ENCODE data around the gene POLR2B. TPM values are rescaled to one million over a fixed set of nuclear protein-coding genes. Genes with fewer than 3 reads are reported as not detected.
"Not testable (repeated sequence)": the region's sequence is repeated elsewhere in the genome, so short reads cannot be mapped to it uniquely, and the experiment has no call there.

The POLR2B gene
- polyA plus RNA-seq, 3 donors = 119 to 126 (median 119) TPM

- no peak for DNase-seq (ENCODE audit: low read depth in 3 of 3, low spot score in 2 of 3)
Measured at GRCh38 chr4:57048590-57049304, 70.1 kb downstream of the POLR2B start.

GRCh38 chr4:57051095-57051494, 72.4 kb downstream of the POLR2B start:
- DNase-seq (ENCODE audit: low read depth in 3 of 3, low spot score in 2 of 3) = no peak

- DNase-seq (ENCODE audit: low read depth in 3 of 3, low spot score in 2 of 3) = no peak
Measured at GRCh38 chr4:57051524-57051923, 72.8 kb downstream of the POLR2B start.

DNA sequence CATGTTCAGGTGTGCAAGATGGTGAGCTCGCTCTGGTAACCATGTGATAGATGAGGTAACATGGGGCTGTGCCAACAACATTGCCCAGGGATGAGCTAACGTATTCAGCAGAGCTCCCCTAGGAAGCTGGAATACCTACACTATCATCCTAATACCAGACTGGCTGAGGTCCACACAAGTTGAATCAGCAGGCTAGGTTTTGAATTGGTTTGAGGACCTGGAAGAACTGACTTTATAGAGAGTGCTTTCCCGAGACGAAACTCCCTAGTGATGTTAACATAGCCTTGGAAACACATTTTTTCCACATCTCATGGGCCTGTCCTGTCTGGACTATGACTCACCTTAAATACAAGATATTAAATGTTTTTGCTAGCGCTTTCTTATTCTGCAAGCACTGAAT, 74.8 kb downstream of the POLR2B start:
- no peak for DNase-seq (ENCODE audit: low read depth in 3 of 3, low spot score in 2 of 3)

DNA sequence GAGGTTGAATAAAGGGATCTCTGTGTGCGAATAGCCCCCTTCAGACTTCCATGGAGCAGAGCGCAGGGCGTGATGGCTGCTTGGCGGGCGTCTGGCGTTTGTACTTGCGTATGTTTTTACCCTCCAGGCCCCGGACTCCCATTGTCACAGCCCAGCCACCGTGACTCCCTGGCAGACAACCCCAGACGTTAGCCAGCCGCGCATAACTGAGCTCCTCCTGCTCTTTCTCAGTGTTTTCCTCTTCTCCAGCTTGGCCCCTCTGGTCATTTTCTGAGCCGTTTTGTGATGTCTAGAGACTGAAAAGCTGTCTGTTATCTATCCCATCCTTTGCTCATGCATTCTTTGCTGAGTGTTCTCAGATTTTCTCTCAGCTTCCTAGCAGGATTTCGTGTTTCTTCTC, 77.2 kb downstream of the POLR2B start:
- no peak for DNase-seq (ENCODE audit: low read depth in 3 of 3, low spot score in 2 of 3)

DNA sequence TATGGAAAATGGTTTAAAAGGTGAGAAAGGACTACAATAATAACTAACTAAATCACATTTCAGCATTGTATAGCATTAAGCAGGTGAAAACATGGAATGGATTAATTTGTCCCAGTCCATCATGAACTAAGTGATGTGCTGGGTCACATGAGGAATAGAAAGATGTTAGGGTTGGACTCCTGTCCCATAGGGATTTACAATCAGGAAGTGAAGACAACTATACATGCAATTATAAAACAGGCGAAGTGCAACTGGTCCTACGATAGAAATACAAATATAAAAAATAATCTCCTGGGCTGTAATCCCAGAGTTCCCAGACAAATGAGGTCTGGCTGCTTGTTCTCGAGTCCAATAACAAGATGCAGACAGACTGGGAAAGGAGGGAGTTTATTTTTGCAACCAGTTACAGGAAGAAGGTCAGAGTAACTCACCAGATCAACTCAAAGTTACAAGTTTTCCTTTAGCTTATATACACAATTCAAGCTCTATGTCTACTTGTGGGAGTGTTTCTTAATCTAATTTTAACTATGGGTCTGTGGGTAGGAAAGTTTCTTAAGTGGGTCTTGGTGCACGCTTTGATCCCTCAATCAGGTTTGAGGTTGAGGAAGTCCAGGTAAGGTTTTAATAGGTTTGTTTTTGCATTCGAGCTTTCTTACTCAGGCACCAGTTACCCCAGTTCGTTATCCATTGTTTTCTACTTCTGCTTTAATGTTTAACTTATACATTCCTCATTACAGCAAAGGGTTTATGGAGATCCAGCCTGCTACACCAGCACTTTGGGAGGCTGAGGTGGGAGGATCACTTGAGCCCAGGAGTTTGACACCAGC, 81.4 kb downstream of the POLR2B start:
- DNase-seq (ENCODE audit: low read depth in 3 of 3, low spot score in 2 of 3) = no peak

DNA sequence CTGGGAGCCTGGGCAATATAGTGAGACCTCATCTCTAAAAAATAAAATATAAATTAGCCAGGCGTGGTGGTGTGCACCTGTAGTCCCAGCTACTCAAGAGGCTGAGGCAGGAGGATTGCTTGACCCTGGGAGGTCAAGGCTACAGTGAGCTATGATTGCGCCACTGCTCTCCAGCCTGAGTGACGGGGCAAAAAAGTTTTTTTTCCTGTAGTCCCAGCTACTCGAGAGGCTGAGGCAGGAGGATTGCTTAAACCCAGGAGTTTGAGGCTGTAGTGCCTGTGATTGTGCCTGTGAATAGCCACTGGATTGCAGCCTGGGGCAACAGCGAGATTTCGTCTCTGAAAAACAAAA, 82.0 kb downstream of the POLR2B start:
- DNase-seq (ENCODE audit: low read depth in 3 of 3, low spot score in 2 of 3) = not testable (repeated sequence)

- DNase-seq (ENCODE audit: low read depth in 3 of 3, low spot score in 2 of 3) = no peak
Measured at GRCh38 chr4:57061395-57061794, 82.7 kb downstream of the POLR2B start.

- no peak for DNase-seq (ENCODE audit: low read depth in 3 of 3, low spot score in 2 of 3)
Measured at GRCh38 chr4:57063518-57063917, 84.8 kb downstream of the POLR2B start.

DNA sequence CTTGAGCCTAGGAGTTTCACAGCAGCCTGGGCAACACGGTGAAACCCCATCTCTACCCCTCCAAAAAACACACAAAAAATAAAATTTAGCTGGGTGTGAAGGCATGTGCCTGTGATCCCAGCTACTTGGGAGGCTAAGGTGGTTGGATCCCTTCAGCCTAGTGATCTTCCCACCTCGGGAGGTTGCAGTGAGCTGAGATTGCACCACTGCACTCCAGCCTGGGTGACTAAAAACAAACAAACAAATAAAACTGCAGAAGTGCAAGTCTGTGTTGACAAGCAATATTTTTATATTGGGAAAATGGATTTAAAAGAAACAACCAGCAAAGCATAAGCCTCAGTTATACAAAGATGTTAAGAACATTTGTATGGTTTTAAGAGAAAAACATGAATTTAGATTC, 85.4 kb downstream of the POLR2B start:
- no peak for DNase-seq (ENCODE audit: low read depth in 3 of 3, low spot score in 2 of 3)

DNA sequence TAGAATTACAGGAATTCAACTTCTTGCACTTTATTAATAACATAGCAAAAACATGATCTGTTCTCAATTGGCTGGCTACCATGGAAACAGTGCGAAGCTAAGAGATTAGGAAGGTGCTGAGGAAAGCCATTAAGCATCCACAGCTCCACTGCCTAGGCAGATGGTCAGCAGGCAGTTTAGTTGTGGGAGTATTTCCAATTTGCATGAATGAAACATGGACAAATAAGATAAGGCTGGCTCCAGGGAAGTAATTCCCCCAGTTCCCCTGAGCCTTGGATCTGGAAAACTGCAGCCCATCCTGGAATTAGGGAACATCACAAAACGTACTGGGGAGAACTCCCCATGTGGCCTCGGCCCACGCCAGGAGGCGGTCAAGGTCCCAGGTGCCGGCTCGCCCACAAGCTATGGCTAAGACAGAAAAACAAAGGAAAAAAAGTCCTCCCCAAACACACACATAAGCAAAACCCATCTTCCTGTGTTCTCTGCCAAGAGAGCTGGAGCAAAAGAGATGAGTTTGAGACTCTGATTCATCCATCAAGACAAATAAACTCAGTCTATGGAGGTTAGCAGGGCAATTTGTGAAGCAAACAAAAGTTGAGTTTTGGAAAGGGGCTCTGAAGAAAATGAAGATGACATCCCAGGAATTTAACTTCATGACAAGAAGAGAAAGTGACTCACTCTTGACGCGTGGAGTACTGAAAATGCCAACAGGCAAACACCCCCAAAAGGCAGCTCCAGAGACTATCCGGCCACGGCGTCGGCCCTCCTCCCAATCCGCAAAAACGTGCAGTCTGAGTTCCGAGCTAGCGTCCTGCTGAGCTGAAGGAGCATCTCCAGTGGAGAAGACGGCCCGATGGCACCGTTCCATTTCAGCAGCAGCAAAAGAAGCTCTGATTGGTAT, 86.4 kb downstream of the POLR2B start:
- DNase-seq (ENCODE audit: low read depth in 3 of 3, low spot score in 2 of 3) = no peak

DNA sequence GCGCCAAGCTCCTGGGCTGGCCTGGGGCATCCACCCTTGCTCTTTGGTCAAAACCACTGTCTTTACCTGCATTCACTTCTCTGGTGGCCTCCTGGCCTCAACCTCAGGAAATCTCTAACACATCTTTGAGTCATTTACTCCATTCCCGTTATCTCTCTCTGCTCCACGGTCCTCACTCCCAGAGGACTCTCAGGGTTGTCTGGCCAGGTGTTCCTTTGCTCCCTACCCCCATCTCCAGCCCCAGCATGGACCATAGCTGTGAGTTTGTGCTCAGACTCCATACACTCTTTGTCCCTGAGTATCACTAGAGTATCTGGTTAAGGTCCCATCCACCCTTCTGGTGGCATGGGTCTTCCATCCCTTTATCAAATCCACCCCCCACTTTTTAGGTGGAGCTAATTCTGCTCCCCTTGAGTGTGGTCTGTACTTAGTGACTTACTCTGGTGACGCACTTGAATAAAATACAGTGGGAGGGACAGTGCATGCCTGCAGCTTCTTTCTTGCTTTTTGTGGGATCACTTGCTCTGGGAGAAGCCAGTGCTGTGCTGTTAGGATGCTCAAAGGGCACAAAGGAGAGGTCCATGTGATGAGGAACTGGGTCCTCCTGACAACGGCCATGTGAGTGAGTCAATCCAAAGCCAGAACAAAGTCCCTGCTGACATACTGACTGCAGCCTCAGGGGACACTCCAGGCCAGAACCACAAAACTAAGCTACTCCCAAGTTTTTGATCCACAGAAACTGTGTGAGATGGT, 87.2 kb downstream of the POLR2B start:
- DNase-seq (ENCODE audit: low read depth in 3 of 3, low spot score in 2 of 3) = no peak

GRCh38 chr4:57068237-57068981, 89.7 kb downstream of the POLR2B start:
- DNase-seq (ENCODE audit: low read depth in 3 of 3, low spot score in 2 of 3) = no peak

DNA sequence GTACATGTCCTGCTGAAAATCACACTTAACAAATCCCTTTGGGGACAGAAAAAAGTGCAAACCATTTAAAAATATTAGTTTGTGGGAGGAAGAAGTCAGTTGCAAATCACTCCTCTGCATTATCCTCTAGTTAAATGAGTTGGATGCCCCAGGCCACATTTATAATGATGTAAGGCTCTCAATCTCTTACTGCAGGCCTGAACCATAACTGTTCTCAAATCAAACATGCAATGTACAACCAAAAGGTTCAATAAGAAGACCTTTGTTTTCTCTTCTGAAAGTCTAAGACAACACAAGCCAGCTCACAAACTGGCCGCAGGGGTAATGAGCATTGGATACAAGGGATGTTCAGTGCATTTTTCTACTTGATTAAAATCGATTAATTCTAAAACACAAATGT, 91.8 kb downstream of the POLR2B start:
- DNase-seq (ENCODE audit: low read depth in 3 of 3, low spot score in 2 of 3) = no peak

GRCh38 chr4:57071326-57071725, 92.6 kb downstream of the POLR2B start:
- DNase-seq (ENCODE audit: low read depth in 3 of 3, low spot score in 2 of 3) = no peak

DNA sequence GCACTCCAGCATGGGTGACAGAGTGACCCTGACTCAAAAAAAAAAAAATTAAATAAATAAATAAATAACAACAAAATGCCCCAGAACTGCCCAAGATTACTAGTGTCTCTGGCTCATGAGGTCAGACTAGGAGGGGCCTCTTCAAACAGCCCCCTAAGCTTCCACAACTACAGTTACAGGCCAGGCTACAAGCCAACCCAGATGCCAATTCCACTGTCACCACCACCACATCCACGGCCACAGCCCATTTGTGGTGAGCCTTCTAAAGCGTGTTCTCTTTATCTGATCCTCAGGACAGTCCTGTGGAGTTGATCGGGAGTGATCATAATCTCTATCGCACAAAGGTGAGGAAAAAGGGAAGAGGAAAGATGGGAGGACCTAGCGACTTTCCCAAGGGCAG, 94.9 kb downstream of the POLR2B start:
- DNase-seq (ENCODE audit: low read depth in 3 of 3, low spot score in 2 of 3) = no peak

GRCh38 chr4:57074744-57075143, 96.0 kb downstream of the POLR2B start:
- no peak for DNase-seq (ENCODE audit: low read depth in 3 of 3, low spot score in 2 of 3)

DNA sequence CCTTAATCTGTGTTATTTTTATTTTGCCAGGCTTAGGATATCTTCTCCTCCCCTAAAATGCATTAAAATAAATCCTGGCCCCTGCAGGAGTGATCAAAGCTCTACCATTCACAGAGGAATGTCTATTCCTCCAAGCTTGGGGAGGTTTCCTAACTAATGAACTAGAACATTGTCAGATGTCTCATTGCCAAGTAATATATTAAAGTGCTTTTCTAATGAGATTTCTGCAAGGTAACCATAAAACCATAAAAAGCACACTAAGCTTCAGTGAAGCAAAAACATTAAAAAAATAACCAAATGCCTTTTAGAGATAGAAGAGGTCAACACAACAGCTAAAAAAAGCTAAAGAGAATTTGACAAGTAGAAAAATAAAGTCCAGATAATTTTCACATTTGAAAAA, 96.7 kb downstream of the POLR2B start:
- no peak for DNase-seq (ENCODE audit: low read depth in 3 of 3, low spot score in 2 of 3)

DNA sequence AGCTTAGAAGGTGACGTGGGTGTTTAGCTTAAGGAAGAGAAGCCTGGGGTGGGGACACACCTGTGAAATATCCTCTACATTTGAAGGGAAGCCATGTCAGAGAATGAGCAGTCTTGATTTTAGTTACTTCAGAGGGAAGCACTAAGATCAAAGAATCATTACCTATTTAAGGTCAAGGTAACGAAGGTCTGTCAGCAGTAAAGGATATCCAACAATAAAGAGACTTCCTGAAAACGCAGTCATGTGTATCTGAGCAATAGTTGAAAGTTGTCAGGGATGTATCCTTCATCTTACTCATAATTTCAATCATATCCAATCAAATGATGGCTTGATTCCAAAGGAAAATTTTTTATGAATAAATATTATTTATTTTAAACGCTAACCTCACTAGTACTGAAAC, 98.0 kb downstream of the POLR2B start:
- no peak for DNase-seq (ENCODE audit: low read depth in 3 of 3, low spot score in 2 of 3)
